B cell (primary cell): ENCODE measurements around the gene MYO19. TPM values are rescaled to one million over a fixed set of nuclear protein-coding genes. Genes with fewer than 3 reads are reported as not detected.

Source experiments
- ATAC-seq: fragments of 200-7000 bp; cut with Tn5 transposase; one replicate; pipeline ENCODE4 v1.10.0; 2021; ENCODE audit warnings: low read depth, mild to moderate bottlenecking, moderate number of reproducible peaks, moderate library complexity
- CTCF ChIA-PET: fragments of 350-600 bp; sonication (Branson Sonifier 250); formaldehyde crosslinking; loops from one replicate; lab custom pipeline; 2021; ENCODE audit warnings: antibody characterized with exemption, inconsistent platforms; lab: Charles Lee
- POLR2A ChIA-PET: fragments of 350-600 bp; sonication (Branson Sonifier 250); formaldehyde crosslinking; loops from one replicate; lab custom pipeline; 2021; ENCODE audit warnings: antibody characterized with exemption; lab: Charles Lee
- DNase-seq: peaks from one replicate; pipeline ENCODE4 v3.0.0; 2013
- H2AFZ ChIP-seq: 2 replicates; pipeline ENCODE4 v1.6.1; 2012; ENCODE audit warnings: mild to moderate bottlenecking, low read depth, low read length; ENCODE audit not compliant: insufficient read depth, poor library complexity, severe bottlenecking
- H3K27ac ChIP-seq, 2 donors: 1 replicate in 1 of 2; 2 replicates in 1 of 2; pipeline ENCODE4 v1.5.1; 2012 to 2013; ENCODE audit warnings: low read length in 2 of 2, mild to moderate bottlenecking in 2 of 2, moderate library complexity in 1 of 2
- H3K27me3 ChIP-seq, 4 experiments: fragments of 200-600 bp in 1 of 4; sonication (generic) in 1 of 4; replicated peaks in 1 of 4; 1 replicate in 2 of 4; 2 replicates in 2 of 4; pipeline versions ENCODE4 v1.6.1 to v1.7.0; 2013 to 2016; ENCODE audit warnings: low read length in 3 of 4, mild to moderate bottlenecking in 2 of 4, mixed read lengths in 1 of 4, moderate library complexity in 1 of 4; ENCODE audit not compliant: insufficient read depth in 4 of 4, control insufficient read depth in 3 of 4; ENCODE audit errors: control extremely low read depth in 1 of 4
- H3K36me3 ChIP-seq, 2 experiments: replicated peaks in 1 of 2; 1 replicate in 1 of 2; 2 replicates in 1 of 2; pipeline versions ENCODE4 v1.6.1 to v1.7.1; 2013; ENCODE audit warnings: low read length in 1 of 2; ENCODE audit not compliant: insufficient read depth in 2 of 2, control insufficient read depth in 1 of 2; ENCODE audit errors: control extremely low read depth in 1 of 2, extremely low read depth in 1 of 2
- H3K4me1 ChIP-seq, 2 donors: fragments of 200-600 bp in 1 of 2; sonication (generic) in 1 of 2; 1 replicate in 1 of 2; 2 replicates in 1 of 2; pipeline versions ENCODE4 v1.5.1 to v1.6.1; 2013 to 2017; ENCODE audit warnings: low read length in 2 of 2; ENCODE audit not compliant: control insufficient read depth in 2 of 2, insufficient read depth in 2 of 2
- H3K4me2 ChIP-seq: replicated peaks from 2 replicates; pipeline ENCODE3; 2012; ENCODE audit warnings: mild to moderate bottlenecking, low read depth, low read length; ENCODE audit not compliant: poor library complexity, severe bottlenecking
- H3K4me3 ChIP-seq, 5 experiments: fragments of 200-600 bp in 1 of 5; sonication (generic) in 1 of 5; 1 replicate in 3 of 5; 2 replicates in 2 of 5; pipeline versions ENCODE4 v1.5.1 to v1.7.0; 2011 to 2016; ENCODE audit warnings: low read length in 4 of 5, mild to moderate bottlenecking in 4 of 5, low read depth in 2 of 5, control low read depth in 1 of 5, moderate library complexity in 1 of 5; ENCODE audit not compliant: insufficient read depth in 1 of 5; ENCODE audit errors: control extremely low read depth in 1 of 5, extremely low read depth in 1 of 5
- H3K79me2 ChIP-seq: fragments of 200-600 bp; sonication (generic); one replicate; pipeline ENCODE4 v1.6.0; 2016; ENCODE audit warnings: low read length; ENCODE audit not compliant: control insufficient read depth, insufficient read depth
- H3K9ac ChIP-seq: fragments of 200-600 bp; sonication (generic); 2 replicates; pipeline ENCODE4 v1.6.1; 2017; ENCODE audit warnings: mild to moderate bottlenecking, low read length, moderate library complexity
- H3K9me3 ChIP-seq, 3 donors: one replicate each; pipeline versions ENCODE4 v1.6.1 to v1.7.1; 2013; ENCODE audit warnings: low read length in 2 of 3; ENCODE audit not compliant: control insufficient read depth in 2 of 3, insufficient read depth in 1 of 3; ENCODE audit errors: control extremely low read depth in 1 of 3
- H4K20me1 ChIP-seq: 2 replicates; pipeline ENCODE4 v1.6.0; 2012; ENCODE audit warnings: mild to moderate bottlenecking, low read length; ENCODE audit not compliant: insufficient read depth, control insufficient read depth, poor library complexity, severe bottlenecking
- H3K27ac Mint-ChIP-seq: one replicate; pipeline ENCODE4 v1.8.0; 2021; ENCODE audit warnings: mixed read lengths
- H3K27me3 Mint-ChIP-seq: one replicate; pipeline ENCODE4 v1.8.0; 2021; ENCODE audit warnings: mixed read lengths
- H3K4me1 Mint-ChIP-seq: one replicate; pipeline ENCODE4 v1.8.0; 2021; ENCODE audit warnings: mixed read lengths
- H3K4me3 Mint-ChIP-seq: one replicate; pipeline ENCODE4 v1.8.0; 2021; ENCODE audit warnings: mixed read lengths
- H3K9me3 Mint-ChIP-seq: one replicate; pipeline ENCODE4 v1.8.0; 2022; ENCODE audit warnings: mixed read lengths; ENCODE audit not compliant: insufficient read depth
- CTCF ChIP-seq: fragments of 200-600 bp; IDR thresholded peaks from one replicate; pipeline ENCODE4 v1.8.0; 2022; ENCODE audit warnings: antibody characterized with exemption, mild to moderate bottlenecking
- EZH2 ChIP-seq: IDR thresholded peaks from 2 replicates; pipeline ENCODE4 v1.6.1; 2012; ENCODE audit warnings: borderline replicate concordance, low read depth, mild to moderate bottlenecking, moderate library complexity, low read length; ENCODE audit not compliant: insufficient read depth, poor library complexity, severe bottlenecking
- WGBS: methylation state at CpG from one replicate; pipeline ENCODE4 v1.1.5; 2013; ENCODE audit warnings: missing lambda C conversion rate; ENCODE audit not compliant: insufficient coverage; 5-methylcytosine and 5-hydroxymethylcytosine counted together
- intact Hi-C: fragments of 100-400 bp; cut with micrococcal nuclease; formaldehyde crosslinking; loops from one replicate; pipeline ENCODE4 v1.10.0; 2022
- polyA plus RNA-seq: library from polyadenylated mRNA; depleted of rRNA; stranded (reverse); fragments of >200 nt; gene quantifications from 2 replicates; pipeline ENCODE4 v1.2.3, GENCODE V29; 2012
- total RNA-seq, 2 donors: library from RNA; stranded (reverse); fragments of 120-200 nt in 1 of 2; gene quantifications; 1 replicate in 1 of 2; 2 replicates in 1 of 2; pipeline versions ENCODE4 v1.2.3 to v1.2.4, GENCODE V29; 2013 to 2022

MYO19 gene
- total and polyA plus RNA-seq, 2 donors (not counting 1 experiment from before 2014, with no cell fraction given): 65.7 to 88.7 TPM

DNA sequence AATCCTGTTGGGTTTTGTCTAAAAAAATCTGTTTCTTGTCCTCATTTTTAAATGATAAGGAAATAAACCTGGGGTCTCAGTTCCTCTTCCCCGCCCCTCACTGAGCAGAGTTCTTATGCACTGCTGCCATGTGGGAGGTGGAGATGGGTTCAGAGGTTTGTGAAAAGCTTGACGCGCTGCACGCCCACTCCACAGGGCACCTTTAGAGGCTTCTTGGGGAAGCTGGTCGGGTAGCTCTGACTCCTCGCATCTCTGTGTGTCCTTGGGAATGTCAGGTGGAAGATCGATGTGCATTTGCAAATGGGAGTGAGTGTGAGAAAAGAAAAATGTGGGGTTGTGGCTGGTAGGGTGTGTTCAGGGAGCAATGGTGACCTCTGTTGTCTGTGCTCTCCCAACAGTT, 52.8 kb downstream of the MYO19 start:
- intact Hi-C loops: loop anchor here (10.0 kb wide), 2 partner anchors 717 to 1263 kb away; partner anchors contain the start of genes C17orf50 and HNF1B
- Mint-ChIP-seq H3K27me3 (peaks cover 25% of the 10 kb centered on the region), H3K4me1 (peaks cover 25% of the 10 kb centered on the region), H3K27ac (no peak overlapping the region), H3K9me3 (no peaks in the 10 kb centered on the region), H3K4me3 (peak overlapping the region; percentile 81)
- no peak for DNase-seq
- POLR2A ChIA-PET: no interaction called here
- no peak overlapping the region for H3K27ac ChIP-seq
- no peak for ATAC-seq
- WGBS: 68% methylated on average over 6 of the region's 7 CpGs
- H3K79me2 ChIP-seq: peaks cover 21% of the 10 kb centered on the region
- no peak overlapping the region for H3K4me2 ChIP-seq
- no peak overlapping the region for H2AFZ ChIP-seq
- H3K9ac ChIP-seq: no peak overlapping the region
- H4K20me1 ChIP-seq: peaks cover 2% of the 10 kb centered on the region
- H3K9me3 ChIP-seq: peaks cover 0 to 4% (median 0%) of the 10 kb centered on the region in 3 donors
- no peak for TF ChIP-seq EZH2
- TF ChIP-seq CTCF: no peak
- H3K4me1 ChIP-seq: peaks cover 22 to 24% of the 10 kb centered on the region in 2 donors
- H3K4me3 ChIP-seq: no peak overlapping the region
- H3K36me3 ChIP-seq: no peaks in the 10 kb centered on the region
- CTCF ChIA-PET: interaction anchor here (1.1 to 6.4 kb wide), 7 partner anchors 23 to 718 kb away, joined by 4 to 72 read pairs (median 9); partner anchors contain the start of gene CCL16
- peaks cover 0 to 16% (median 14%) of the 10 kb centered on the region in 4 experiments for H3K27me3 ChIP-seq

GRCh38 chr17:36475346-36475970, 59.2 kb downstream of the MYO19 start:
- Histone ChIP-seq H3K27ac (no peak overlapping the region), H4K20me1 (no peaks in the 10 kb centered on the region), H3K27me3 (peaks cover 0 to 39% (median 4%) of the 10 kb centered on the region in 4 experiments), H3K4me1 (peaks cover 7 to 8% of the 10 kb centered on the region in 2 donors), H3K9ac (no peak overlapping the region), H3K9me3 (peaks cover 0 to 3% (median 0%) of the 10 kb centered on the region in 3 donors), H2AFZ (no peak overlapping the region), H3K36me3 (no peaks in the 10 kb centered on the region), H3K4me2 (no peak overlapping the region), H3K79me2 (no peaks in the 10 kb centered on the region), H3K4me3 (no peak overlapping the region)
- no peak for DNase-seq
- POLR2A ChIA-PET: no interaction called here
- Mint-ChIP-seq H3K27me3 (peaks cover 49% of the 10 kb centered on the region), H3K27ac (no peak overlapping the region), H3K4me1 (peaks cover 7% of the 10 kb centered on the region), H3K9me3 (no peaks in the 10 kb centered on the region), H3K4me3 (no peak overlapping the region)
- 82% methylated on average over 4 of the region's 4 CpGs for WGBS
- TF ChIP-seq CTCF (no peak), EZH2 (no peak)
- intact Hi-C loops: no loop called here
- CTCF ChIA-PET: interaction anchor here (1.1 kb wide), 1 partner anchor 13 kb away, joined by 4 read pairs; no protein-coding TSS in a partner anchor
- no peak for ATAC-seq
